ENCODE data around the gene KRTAP4-16.
"Not testable (repeated sequence)": the region's sequence is repeated elsewhere in the genome, so short reads cannot be mapped to it uniquely, and the experiment has no call there.

KRTAP4-16 gene

GRCh38 chr17:41101586-41102259 is at the start of gene KRTAP4-16:
Gene KRTAP4-16, minus strand, starts transcription at chr17:41102209. Its CDS starts 0 bp downstream, at chr17:41102209.
- no peak for DNase-seq (ENCODE audit: low read depth)

GRCh38 chr17:41151525-41151924 is 49.5 kb upstream of the KRTAP4-16 start:
- no peak for DNase-seq (ENCODE audit: low read depth)

GRCh38 chr17:41150026-41150425 is 48.0 kb upstream of the KRTAP4-16 start:
- DNase-seq (ENCODE audit: low read depth): no peak

GRCh38 chr17:41149652-41149985 is 47.6 kb upstream of the KRTAP4-16 start, which contains the start of gene KRTAP4-5:
Gene KRTAP4-5, minus strand, starts transcription at chr17:41149825. Its CDS starts 58 bp downstream, at chr17:41149767.
- no peak for DNase-seq (ENCODE audit: low read depth)

GRCh38 chr17:41148971-41149651 is 47.1 kb upstream of the KRTAP4-16 start:
- not testable (repeated sequence) for DNase-seq (ENCODE audit: low read depth)

GRCh38 chr17:41147531-41148204 is 45.7 kb upstream of the KRTAP4-16 start:
- no peak for DNase-seq (ENCODE audit: low read depth)

GRCh38 chr17:41145261-41145660 is 43.3 kb upstream of the KRTAP4-16 start:
- no peak for DNase-seq (ENCODE audit: low read depth)

- DNase-seq (ENCODE audit: low read depth): no peak
Observed at GRCh38 chr17:41144846-41145245, 42.8 kb upstream of the KRTAP4-16 start.

- DNase-seq (ENCODE audit: low read depth): no peak
Observed at GRCh38 chr17:41141361-41141760, 39.4 kb upstream of the KRTAP4-16 start.

GRCh38 chr17:41140360-41141131 is 38.5 kb upstream of the KRTAP4-16 start, which contains the start of gene KRTAP4-6:
Gene KRTAP4-6, minus strand, starts transcription at chr17:41140544. Its CDS starts 57 bp downstream, at chr17:41140487.
- DNase-seq (ENCODE audit: low read depth): no peak

- DNase-seq (ENCODE audit: low read depth): not testable (repeated sequence)
Observed at GRCh38 chr17:41139865-41140264, 37.9 kb upstream of the KRTAP4-16 start.

GRCh38 chr17:41133880-41134735 is 32.1 kb upstream of the KRTAP4-16 start:
- no peak for DNase-seq (ENCODE audit: low read depth)

GRCh38 chr17:41131979-41132378 is 30.0 kb upstream of the KRTAP4-16 start:
- no peak for DNase-seq (ENCODE audit: low read depth)

- no peak for DNase-seq (ENCODE audit: low read depth)
Observed at GRCh38 chr17:41127371-41127770, 25.4 kb upstream of the KRTAP4-16 start.

- no peak for DNase-seq (ENCODE audit: low read depth)
Observed at GRCh38 chr17:41126412-41126811, 24.4 kb upstream of the KRTAP4-16 start.

- DNase-seq (ENCODE audit: low read depth): no peak
Observed at GRCh38 chr17:41125064-41125463, 23.1 kb upstream of the KRTAP4-16 start.

- not testable (repeated sequence) for DNase-seq (ENCODE audit: low read depth)
Observed at GRCh38 chr17:41123991-41124371, 22.0 kb upstream of the KRTAP4-16 start, which contains the start of gene KRTAP4-12. Gene KRTAP4-12, minus strand, starts transcription at chr17:41124182. Its CDS starts 60 bp downstream, at chr17:41124122.

GRCh38 chr17:41123292-41123990 is 21.4 kb upstream of the KRTAP4-16 start:
- not testable (repeated sequence) for DNase-seq (ENCODE audit: low read depth)

GRCh38 chr17:41121742-41122141 is 19.7 kb upstream of the KRTAP4-16 start:
- DNase-seq (ENCODE audit: low read depth): no peak
